ENCODE results near the gene HIVEP1. TPM values are rescaled to one million over a fixed set of nuclear protein-coding genes. Genes with fewer than 3 reads are reported as not detected.

Gene HIVEP1
- total RNA-seq, 1 experiment from 2014 or later: 16.7 TPM

GRCh38 chr6:12173181-12173580 lies 161.1 kb downstream of the HIVEP1 start:
- no peak for TF ChIP-seq CTCF (IDR thresholded peaks at IDR 0.05)
- TF ChIP-seq, protein P1, sequence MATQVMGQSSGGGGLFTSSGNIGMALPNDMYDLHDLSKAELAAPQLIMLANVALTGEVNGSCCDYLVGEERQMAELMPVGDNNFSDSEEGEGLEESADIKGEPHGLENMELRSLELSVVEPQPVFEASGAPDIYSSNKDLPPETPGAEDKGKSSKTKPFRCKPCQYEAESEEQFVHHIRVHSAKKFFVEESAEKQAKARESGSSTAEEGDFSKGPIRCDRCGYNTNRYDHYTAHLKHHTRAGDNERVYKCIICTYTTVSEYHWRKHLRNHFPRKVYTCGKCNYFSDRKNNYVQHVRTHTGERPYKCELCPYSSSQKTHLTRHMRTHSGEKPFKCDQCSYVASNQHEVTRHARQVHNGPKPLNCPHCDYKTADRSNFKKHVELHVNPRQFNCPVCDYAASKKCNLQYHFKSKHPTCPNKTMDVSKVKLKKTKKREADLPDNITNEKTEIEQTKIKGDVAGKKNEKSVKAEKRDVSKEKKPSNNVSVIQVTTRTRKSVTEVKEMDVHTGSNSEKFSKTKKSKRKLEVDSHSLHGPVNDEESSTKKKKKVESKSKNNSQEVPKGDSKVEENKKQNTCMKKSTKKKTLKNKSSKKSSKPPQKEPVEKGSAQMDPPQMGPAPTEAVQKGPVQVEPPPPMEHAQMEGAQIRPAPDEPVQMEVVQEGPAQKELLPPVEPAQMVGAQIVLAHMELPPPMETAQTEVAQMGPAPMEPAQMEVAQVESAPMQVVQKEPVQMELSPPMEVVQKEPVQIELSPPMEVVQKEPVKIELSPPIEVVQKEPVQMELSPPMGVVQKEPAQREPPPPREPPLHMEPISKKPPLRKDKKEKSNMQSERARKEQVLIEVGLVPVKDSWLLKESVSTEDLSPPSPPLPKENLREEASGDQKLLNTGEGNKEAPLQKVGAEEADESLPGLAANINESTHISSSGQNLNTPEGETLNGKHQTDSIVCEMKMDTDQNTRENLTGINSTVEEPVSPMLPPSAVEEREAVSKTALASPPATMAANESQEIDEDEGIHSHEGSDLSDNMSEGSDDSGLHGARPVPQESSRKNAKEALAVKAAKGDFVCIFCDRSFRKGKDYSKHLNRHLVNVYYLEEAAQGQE (IDR thresholded peaks at IDR 0.05; ENCODE audit: insufficient read depth in 1 of 2, low read depth in 2 of 2, low read length in 1 of 2): no peak
- TF ChIP-seq POLR2AphosphoS5 (IDR thresholded peaks at IDR 0.05; ENCODE audit: low read depth, low read length): no peak
- no peak for TF ChIP-seq SIN3A (IDR thresholded peaks at IDR 0.05; ENCODE audit: borderline replicate concordance, insufficient read depth, low read depth, low read length)
- TF ChIP-seq TCF7L2 (IDR thresholded peaks at IDR 0.05; ENCODE audit: low read depth, low read length): no peak
- H3K27ac ChIP-seq (ENCODE audit: low read length): no peak overlapping the region
- ATAC-seq (no peak), DNase-seq (ENCODE audit: low read depth, low spot score) (no peak)
- no peaks in the 10 kb centered on the region for H3K27me3 ChIP-seq (ENCODE audit: control insufficient read depth, insufficient read depth, low read length)
- BruUV-seq (replicated peaks): no TSS peak
- H3K4me1 ChIP-seq (ENCODE audit: control insufficient read depth, insufficient read depth, low read length): no peaks in the 10 kb centered on the region; the same call in 1 of the 2 replicates
- in situ Hi-C loops (cut with HindIII; ENCODE audit: low pct_unique_long_range_greater_than_20kb, low sequenced_read_pairs) (no loop called here), intact Hi-C loops (cut with micrococcal nuclease; ENCODE audit: unreplicated experiment) (no loop called here)
- POLR2A ChIA-PET: no interaction called here
- H3K4me3 ChIP-seq (ENCODE audit: low read depth in 2 of 2, low read length in 2 of 2): no peak overlapping the region
- no peaks in the 10 kb centered on the region for H3K9me3 ChIP-seq (ENCODE audit: control insufficient read depth, insufficient read depth, low read depth, low read length)
- H3K36me3 ChIP-seq (ENCODE audit: control insufficient read depth, insufficient read depth, low read length): no peaks in the 10 kb centered on the region
- CTCF ChIA-PET: no interaction called here

DNA sequence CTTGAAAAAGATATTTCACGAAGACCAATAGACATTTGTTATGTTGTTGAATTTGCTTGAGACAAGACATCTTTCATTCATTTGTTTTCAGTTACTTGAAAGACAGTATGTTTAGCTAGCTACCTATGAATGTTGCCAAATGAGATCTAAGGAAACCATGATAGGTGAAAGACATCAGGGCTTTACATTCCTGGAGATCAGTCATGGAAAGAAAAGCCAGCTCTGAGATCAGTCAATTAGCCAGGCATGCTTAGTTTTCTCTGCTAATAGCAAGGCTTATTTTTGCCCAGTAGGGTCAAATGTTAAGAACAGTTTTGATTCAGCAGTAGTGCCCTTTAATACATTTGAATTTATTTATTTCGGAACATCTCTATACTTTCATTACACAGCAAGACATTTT lies 161.5 kb downstream of the HIVEP1 start:
- H3K9me3 ChIP-seq (ENCODE audit: control insufficient read depth, insufficient read depth, low read depth, low read length): no peaks in the 10 kb centered on the region
- no TSS peak for BruUV-seq (replicated peaks)
- intact Hi-C loops (cut with micrococcal nuclease; ENCODE audit: unreplicated experiment): no loop called here
- no peak for DNase-seq (ENCODE audit: low read depth, low spot score)
- H3K36me3 ChIP-seq (ENCODE audit: control insufficient read depth, insufficient read depth, low read length): no peaks in the 10 kb centered on the region
- no peak for ATAC-seq
- TF ChIP-seq CTCF (IDR thresholded peaks at IDR 0.05) (no peak), SIN3A (IDR thresholded peaks at IDR 0.05; ENCODE audit: borderline replicate concordance, insufficient read depth, low read depth, low read length) (no peak), TCF7L2 (IDR thresholded peaks at IDR 0.05; ENCODE audit: low read depth, low read length) (no peak), POLR2AphosphoS5 (IDR thresholded peaks at IDR 0.05; ENCODE audit: low read depth, low read length) (no peak)
- TF ChIP-seq, protein P1 (IDR thresholded peaks at IDR 0.05; ENCODE audit: insufficient read depth in 1 of 2, low read depth in 2 of 2, low read length in 1 of 2): no peak
- H3K4me1 ChIP-seq (ENCODE audit: control insufficient read depth, insufficient read depth, low read length): no peaks in the 10 kb centered on the region; the same call in 1 of the 2 replicates
- no peaks in the 10 kb centered on the region for H3K27me3 ChIP-seq (ENCODE audit: control insufficient read depth, insufficient read depth, low read length)
- in situ Hi-C loops (cut with HindIII; ENCODE audit: low pct_unique_long_range_greater_than_20kb, low sequenced_read_pairs): no loop called here
- ChIA-PET POLR2A (no interaction called here), CTCF (no interaction called here)
- no peak overlapping the region for H3K27ac ChIP-seq (ENCODE audit: low read length)
- no peak overlapping the region for H3K4me3 ChIP-seq (ENCODE audit: low read depth in 2 of 2, low read length in 2 of 2)

Data from Panc1 (cell line).